ENCODE results near the gene ATP1B3. TPM values are rescaled to one million over a fixed set of nuclear protein-coding genes. Genes with fewer than 3 reads are reported as not detected.

ATP1B3 gene
- total RNA-seq, 1 donor from 2014 or later: 248 TPM

GRCh38 chr3:141930801-141931200, 54.4 kb downstream of the ATP1B3 start:
- no peak overlapping the region for H3K4me2 ChIP-seq (ENCODE audit: low read length)

GRCh38 chr3:141933421-141934300, 57.2 kb downstream of the ATP1B3 start:
- no peak overlapping the region for H3K9ac ChIP-seq (ENCODE audit: low read length)
- H3K27ac Mint-ChIP-seq (ENCODE audit: unreplicated experiment): no peak overlapping the region

More at GRCh38 chr3:141930801-141931200, 54.4 kb downstream of the ATP1B3 start:
- Mint-ChIP-seq H3K36me3 (ENCODE audit: low read depth, unreplicated experiment) (peaks cover 14% of the 10 kb centered on the region), H3K27me3 (ENCODE audit: low read depth, unreplicated experiment) (no peaks in the 10 kb centered on the region), H3K27ac (ENCODE audit: unreplicated experiment) (no peak overlapping the region), H3K4me1 (ENCODE audit: low read depth, unreplicated experiment) (peaks cover 2% of the 10 kb centered on the region), H3K9me3 (ENCODE audit: unreplicated experiment) (no peaks in the 10 kb centered on the region), H3K4me3 (ENCODE audit: unreplicated experiment) (no peak overlapping the region)
- Histone ChIP-seq H3K36me3 (ENCODE audit: insufficient read depth, low read length) (peaks cover 9% of the 10 kb centered on the region), H2AFZ (ENCODE audit: low read depth, low read length) (no peak overlapping the region), H3K9me3 (ENCODE audit: insufficient read depth, low read depth, low read length) (no peaks in the 10 kb centered on the region), H3K27ac (ENCODE audit: low read depth, low read length) (no peak overlapping the region), H3K79me2 (ENCODE audit: insufficient read depth, low read length) (no peaks in the 10 kb centered on the region), H3K4me1 (ENCODE audit: insufficient read depth, low read length) (no peaks in the 10 kb centered on the region), H4K20me1 (ENCODE audit: insufficient read depth, low read length) (no peaks in the 10 kb centered on the region), H3K4me3 (ENCODE audit: insufficient read depth, low read depth, low read length) (no peak overlapping the region), H3K27me3 (ENCODE audit: insufficient read depth, low read length) (no peaks in the 10 kb centered on the region), H3K9ac (ENCODE audit: low read length) (no peak overlapping the region)
- FAIRE-seq (no peak), DNase-seq (ENCODE audit: low read depth) (no peak)
- no peak for TF ChIP-seq CTCF (IDR thresholded peaks at IDR 0.05; ENCODE audit: insufficient read depth, low read depth, low read length)
- TF ChIP-seq EZH2 (IDR thresholded peaks at IDR 0.05; ENCODE audit: insufficient read depth, low read length): no peak

More at GRCh38 chr3:141933421-141934300, 57.2 kb downstream of the ATP1B3 start:
- no peaks in the 10 kb centered on the region for H3K9me3 Mint-ChIP-seq (ENCODE audit: unreplicated experiment)
- H3K4me1 Mint-ChIP-seq (ENCODE audit: low read depth, unreplicated experiment): peaks cover 2% of the 10 kb centered on the region
- H3K27me3 ChIP-seq (ENCODE audit: insufficient read depth, low read length): no peaks in the 10 kb centered on the region
- no peak overlapping the region for H2AFZ ChIP-seq (ENCODE audit: low read depth, low read length)
- DNase-seq (ENCODE audit: low read depth) (no peak), FAIRE-seq (no peak)
- H3K79me2 ChIP-seq (ENCODE audit: insufficient read depth, low read length): no peaks in the 10 kb centered on the region
- no peaks in the 10 kb centered on the region for H3K9me3 ChIP-seq (ENCODE audit: insufficient read depth, low read depth, low read length)
- H3K4me1 ChIP-seq (ENCODE audit: insufficient read depth, low read length): no peaks in the 10 kb centered on the region
- H3K36me3 ChIP-seq (ENCODE audit: insufficient read depth, low read length): no peaks in the 10 kb centered on the region
- H3K4me2 ChIP-seq (ENCODE audit: low read length): no peak overlapping the region
- no peaks in the 10 kb centered on the region for H3K27me3 Mint-ChIP-seq (ENCODE audit: low read depth, unreplicated experiment)
- H3K4me3 ChIP-seq (ENCODE audit: insufficient read depth, low read depth, low read length): no peak overlapping the region
- no peaks in the 10 kb centered on the region for H4K20me1 ChIP-seq (ENCODE audit: insufficient read depth, low read length)
- H3K27ac ChIP-seq (ENCODE audit: low read depth, low read length): no peak overlapping the region
- no peak overlapping the region for H3K4me3 Mint-ChIP-seq (ENCODE audit: unreplicated experiment)
- TF ChIP-seq EZH2 (IDR thresholded peaks at IDR 0.05; ENCODE audit: insufficient read depth, low read length) (no peak), CTCF (IDR thresholded peaks at IDR 0.05; ENCODE audit: insufficient read depth, low read depth, low read length) (no peak)
- H3K36me3 Mint-ChIP-seq (ENCODE audit: low read depth, unreplicated experiment): peaks cover 2% of the 10 kb centered on the region
